Osteocyte (in vitro differentiated cells): ENCODE data around the gene RAD18. TPM values are rescaled to one million over a fixed set of nuclear protein-coding genes. Genes with fewer than 3 reads are reported as not detected.

ENCODE experiments used
- DNase-seq: peaks from one replicate; pipeline ENCODE4 v3.0.0; 2021; ENCODE audit warnings: mixed read lengths; ENCODE audit not compliant: unreplicated experiment; ENCODE audit errors: extremely low spot score
- H3K27ac Mint-ChIP-seq: one replicate; pipeline ENCODE4 v1.8.0; 2021; ENCODE audit warnings: mild to moderate bottlenecking, mixed read lengths; ENCODE audit not compliant: unreplicated experiment
- H3K27me3 Mint-ChIP-seq: one replicate; pipeline ENCODE4 v1.8.0; 2021; ENCODE audit warnings: mixed read lengths; ENCODE audit not compliant: unreplicated experiment
- H3K36me3 Mint-ChIP-seq: one replicate; pipeline ENCODE4 v1.8.0; 2021; ENCODE audit warnings: mixed read lengths; ENCODE audit not compliant: unreplicated experiment
- H3K4me1 Mint-ChIP-seq: one replicate; pipeline ENCODE4 v1.8.0; 2021; ENCODE audit warnings: mixed read lengths; ENCODE audit not compliant: unreplicated experiment
- H3K4me3 Mint-ChIP-seq: one replicate; pipeline ENCODE4 v1.8.0; 2021; ENCODE audit warnings: mild to moderate bottlenecking, moderate library complexity, mixed read lengths; ENCODE audit not compliant: unreplicated experiment
- H3K9me3 Mint-ChIP-seq: one replicate; pipeline ENCODE4 v1.8.0; 2021; ENCODE audit warnings: mixed read lengths; ENCODE audit not compliant: unreplicated experiment
- CTCF ChIP-seq: fragments of 200-600 bp; sonication (generic); IDR thresholded peaks from 2 replicates; pipeline ENCODE4 v1.5.0; 2021; ENCODE audit warnings: antibody characterized with exemption, mild to moderate bottlenecking, moderate library complexity
- total RNA-seq: library from RNA; stranded (reverse); gene quantifications from 2 replicates; pipeline ENCODE4 v1.2.1, GENCODE V29; 2021

Gene RAD18
- total RNA-seq, 1 donor from 2014 or later, result 18.6 TPM

GRCh38 chr3:8888301-8888915 is 74.9 kb downstream of the RAD18 start:
- H3K27me3 Mint-ChIP-seq, result no peaks in the 10 kb centered on the region
- H3K9me3 Mint-ChIP-seq, result peaks cover 4% of the 10 kb centered on the region
- H3K4me1 Mint-ChIP-seq, result peaks cover 68% of the 10 kb centered on the region
- peaks cover 3% of the 10 kb centered on the region for H3K36me3 Mint-ChIP-seq
- H3K4me3 Mint-ChIP-seq, result peak overlapping the region; percentile 52
- DNase-seq, result no peak
- H3K27ac Mint-ChIP-seq, result peak overlapping the region; percentile 87
- TF ChIP-seq CTCF, result no peak

GRCh38 chr3:8887435-8888300 is 75.6 kb downstream of the RAD18 start:
- H3K27ac Mint-ChIP-seq, result peak overlapping the region; percentile 87
- H3K27me3 Mint-ChIP-seq, result no peaks in the 10 kb centered on the region
- H3K4me1 Mint-ChIP-seq, result peaks cover 61% of the 10 kb centered on the region
- H3K36me3 Mint-ChIP-seq, result peaks cover 3% of the 10 kb centered on the region
- H3K4me3 Mint-ChIP-seq, result peak overlapping the region; percentile 52
- peak; percentile 30 for TF ChIP-seq CTCF
- H3K9me3 Mint-ChIP-seq, result peaks cover 4% of the 10 kb centered on the region
- DNase-seq, result no peak

GRCh38 chr3:8886546-8886945 is 76.7 kb downstream of the RAD18 start:
- no peak for TF ChIP-seq CTCF
- DNase-seq, result no peak
- Mint-ChIP-seq H3K4me3 (no peak overlapping the region), H3K27me3 (no peaks in the 10 kb centered on the region), H3K9me3 (peaks cover 4% of the 10 kb centered on the region), H3K27ac (peak overlapping the region; percentile 87), H3K36me3 (peaks cover 3% of the 10 kb centered on the region), H3K4me1 (peaks cover 61% of the 10 kb centered on the region)

GRCh38 chr3:8885536-8886316 is 77.5 kb downstream of the RAD18 start:
- peaks cover 3% of the 10 kb centered on the region for H3K36me3 Mint-ChIP-seq
- TF ChIP-seq CTCF, result no peak
- H3K9me3 Mint-ChIP-seq, result peaks cover 4% of the 10 kb centered on the region
- H3K27ac Mint-ChIP-seq, result no peak overlapping the region
- H3K4me3 Mint-ChIP-seq, result no peak overlapping the region
- H3K27me3 Mint-ChIP-seq, result no peaks in the 10 kb centered on the region
- no peak for DNase-seq
- H3K4me1 Mint-ChIP-seq, result peaks cover 54% of the 10 kb centered on the region
